Keratinocyte (primary cell): ENCODE measurements around the gene KRTAP3-3. TPM values are rescaled to one million over a fixed set of nuclear protein-coding genes. Genes with fewer than 3 reads are reported as not detected.

ENCODE experiments used
- DNase-seq: peaks from one replicate; pipeline ENCODE4 v3.0.0-alpha.2; 2011; ENCODE audit warnings: low read depth, missing footprints, low spot score
- FAIRE-seq: peaks from 2 replicates; lab custom pipeline; 2011; peaks lifted over from hg19 to GRCh38; lab: Jason Lieb, UNC
- H2AFZ ChIP-seq: 2 replicates; pipeline ENCODE4 v1.6.0; 2012; ENCODE audit warnings: low read length, control low read depth, inconsistent platforms; ENCODE audit not compliant: control insufficient read depth
- H3K27ac ChIP-seq: 2 replicates; pipeline ENCODE4 v1.5.1; 2011; ENCODE audit warnings: low read length; ENCODE audit not compliant: control insufficient read depth, insufficient read depth
- H3K27me3 ChIP-seq: 3 replicates; pipeline ENCODE4 v1.6.0; 2011; ENCODE audit warnings: low read length; ENCODE audit not compliant: control insufficient read depth, insufficient read depth; ENCODE audit errors: extremely low read depth
- H3K36me3 ChIP-seq, 2 experiments: 2 replicates in 1 of 2; 3 replicates in 1 of 2; pipeline ENCODE4 v1.5.1; 2011; ENCODE audit warnings: low read length in 2 of 2, mild to moderate bottlenecking in 1 of 2; ENCODE audit not compliant: control insufficient read depth in 2 of 2, insufficient read depth in 2 of 2; ENCODE audit errors: extremely low read depth in 1 of 2
- H3K4me1 ChIP-seq: 3 replicates; pipeline ENCODE4 v1.5.1; 2011; ENCODE audit warnings: low read length; ENCODE audit not compliant: control insufficient read depth, insufficient read depth; ENCODE audit errors: extremely low read depth
- H3K4me2 ChIP-seq: 3 replicates; pipeline ENCODE4 v1.6.0; 2011; ENCODE audit warnings: low read depth, low read length; ENCODE audit not compliant: control insufficient read depth, insufficient read depth; ENCODE audit errors: extremely low read depth
- H3K4me3 ChIP-seq, 3 experiments: fragments of 200-600 bp in 1 of 3; sonication (generic) in 1 of 3; 2 replicates in 2 of 3; 3 replicates in 1 of 3; pipeline ENCODE4 v1.5.1; 2011 to 2016; ENCODE audit warnings: low read length in 3 of 3, mild to moderate bottlenecking in 3 of 3, control low read depth in 2 of 3, inconsistent platforms in 1 of 3, low read depth in 1 of 3, mixed read lengths in 1 of 3, mixed run types in 1 of 3, moderate library complexity in 1 of 3; ENCODE audit not compliant: control insufficient read depth in 2 of 3, insufficient read depth in 2 of 3; ENCODE audit errors: extremely low read depth in 1 of 3
- H3K79me2 ChIP-seq: 2 replicates; pipeline ENCODE4 v1.6.0; 2012; ENCODE audit warnings: low read length; ENCODE audit not compliant: control insufficient read depth, insufficient read depth
- H3K9ac ChIP-seq: 3 replicates; pipeline ENCODE4 v1.6.0; 2011; ENCODE audit warnings: low read length; ENCODE audit not compliant: control insufficient read depth, insufficient read depth; ENCODE audit errors: extremely low read depth
- H3K9me1 ChIP-seq: 3 replicates; pipeline ENCODE4 v1.6.0; 2011; ENCODE audit warnings: low read length; ENCODE audit not compliant: control insufficient read depth, insufficient read depth; ENCODE audit errors: extremely low read depth
- H3K9me3 ChIP-seq: 2 replicates; pipeline ENCODE4 v1.5.1; 2012; ENCODE audit warnings: low read depth, low read length; ENCODE audit not compliant: control insufficient read depth
- H4K20me1 ChIP-seq: 3 replicates; pipeline ENCODE4 v1.6.0; 2011; ENCODE audit warnings: low read length; ENCODE audit not compliant: control insufficient read depth, insufficient read depth; ENCODE audit errors: extremely low read depth
- EZH2 ChIP-seq: IDR thresholded peaks from one replicate; pipeline ENCODE4 v1.6.1; 2012; ENCODE audit warnings: inconsistent platforms, mild to moderate bottlenecking, low read length, moderate library complexity
- dilution Hi-C: fragments of 300-500 bp; cut with MboI; formaldehyde crosslinking; loops from one replicate; pipeline ENCODE4 v1.7.0; 2020; ENCODE audit warnings: low sequenced_read_pairs; ENCODE audit not compliant: extremely low pct_ligation_motif_present
- polyA plus RNA-seq, 5 experiments: library from polyadenylated mRNA; depleted of rRNA in 3 of 5; stranded (reverse) in 3 of 5; stranded (forward) in 1 of 5; unstranded in 1 of 5; fragments of >200 nt; gene quantifications; 1 replicate in 1 of 5; 2 replicates in 3 of 5; 3 replicates in 1 of 5; pipeline versions ENCODE4 v1.2.1 to v1.2.3, GENCODE V29; 2011 to 2012; ENCODE audit warnings: missing spikeins in 2 of 5, low read depth in 1 of 5, low replicate concordance in 1 of 5
- small RNA-seq, 3 experiments: library from RNA; depleted of rRNA; stranded (forward); fragments of <200 nt; gene quantifications; one replicate each; pipeline ENCODE3, GENCODE V24; 2012; ENCODE audit warnings: low read depth in 3 of 3, low replicate concordance in 1 of 3; ENCODE audit not compliant: insufficient read length in 3 of 3
- TF ChIP-seq, protein P1 (sequence below), 3 experiments: IDR thresholded peaks in 1 of 3; conservative IDR thresholded peaks in 1 of 3; optimal IDR thresholded peaks in 1 of 3; 2 replicates in 2 of 3; 3 replicates in 1 of 3; pipeline versions ENCODE3 to v1.5.1; 2011; ENCODE audit warnings: low read length in 3 of 3, mild to moderate bottlenecking in 3 of 3, moderate library complexity in 2 of 3, control low read depth in 1 of 3, inconsistent platforms in 1 of 3; ENCODE audit not compliant: insufficient read depth in 2 of 3; ENCODE audit errors: extremely low read depth in 1 of 3

KRTAP3-3 gene
- polyA plus RNA-seq, 1 donor (not counting 4 experiments of a cell fraction or from before 2014, with no cell fraction given) = not detected

DNA sequence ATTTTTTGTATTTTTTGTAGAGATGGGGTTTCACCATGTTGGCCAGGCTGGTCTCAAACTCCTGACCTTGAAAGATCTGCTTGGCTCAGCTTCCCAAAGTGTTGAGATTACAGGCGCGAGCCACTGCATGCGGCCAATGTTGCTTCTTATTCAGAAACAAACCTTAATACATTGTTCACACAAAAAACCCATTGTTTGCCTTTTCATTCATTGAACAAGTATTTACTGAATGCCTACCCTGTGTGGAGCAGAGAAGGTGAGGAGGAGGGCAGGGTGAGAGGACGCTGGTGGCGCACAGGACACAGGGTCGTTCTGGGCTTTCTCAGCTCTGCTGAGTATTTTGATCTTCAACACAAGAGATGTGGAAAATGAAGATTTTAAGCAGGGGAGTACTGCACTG is 48.5 kb downstream of the KRTAP3-3 start:
- Histone ChIP-seq H3K4me3 (no peak overlapping the region), H3K9ac (no peak overlapping the region), H4K20me1 (no peaks in the 10 kb centered on the region), H3K27me3 (no peaks in the 10 kb centered on the region), H3K27ac (no peak overlapping the region), H2AFZ (no peak overlapping the region), H3K36me3 (no peaks in the 10 kb centered on the region), H3K4me1 (no peaks in the 10 kb centered on the region), H3K9me3 (no peaks in the 10 kb centered on the region), H3K79me2 (no peaks in the 10 kb centered on the region), H3K4me2 (no peak overlapping the region), H3K9me1 (no peaks in the 10 kb centered on the region)
- FAIRE-seq (no peak), DNase-seq (no peak)
- dilution Hi-C loops = no loop called here
- TF ChIP-seq, protein P1, sequence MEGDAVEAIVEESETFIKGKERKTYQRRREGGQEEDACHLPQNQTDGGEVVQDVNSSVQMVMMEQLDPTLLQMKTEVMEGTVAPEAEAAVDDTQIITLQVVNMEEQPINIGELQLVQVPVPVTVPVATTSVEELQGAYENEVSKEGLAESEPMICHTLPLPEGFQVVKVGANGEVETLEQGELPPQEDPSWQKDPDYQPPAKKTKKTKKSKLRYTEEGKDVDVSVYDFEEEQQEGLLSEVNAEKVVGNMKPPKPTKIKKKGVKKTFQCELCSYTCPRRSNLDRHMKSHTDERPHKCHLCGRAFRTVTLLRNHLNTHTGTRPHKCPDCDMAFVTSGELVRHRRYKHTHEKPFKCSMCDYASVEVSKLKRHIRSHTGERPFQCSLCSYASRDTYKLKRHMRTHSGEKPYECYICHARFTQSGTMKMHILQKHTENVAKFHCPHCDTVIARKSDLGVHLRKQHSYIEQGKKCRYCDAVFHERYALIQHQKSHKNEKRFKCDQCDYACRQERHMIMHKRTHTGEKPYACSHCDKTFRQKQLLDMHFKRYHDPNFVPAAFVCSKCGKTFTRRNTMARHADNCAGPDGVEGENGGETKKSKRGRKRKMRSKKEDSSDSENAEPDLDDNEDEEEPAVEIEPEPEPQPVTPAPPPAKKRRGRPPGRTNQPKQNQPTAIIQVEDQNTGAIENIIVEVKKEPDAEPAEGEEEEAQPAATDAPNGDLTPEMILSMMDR (optimal IDR thresholded peaks at IDR 0.05 in 1 of 3, IDR thresholded peaks at IDR 0.05 in 1 of 3, conservative IDR thresholded peaks at IDR 0.05 in 1 of 3; ENCODE audit: extremely low read depth in 1 of 3, insufficient read depth in 2 of 3, low read length in 3 of 3) = no peak
- TF ChIP-seq EZH2 = no peak

DNA sequence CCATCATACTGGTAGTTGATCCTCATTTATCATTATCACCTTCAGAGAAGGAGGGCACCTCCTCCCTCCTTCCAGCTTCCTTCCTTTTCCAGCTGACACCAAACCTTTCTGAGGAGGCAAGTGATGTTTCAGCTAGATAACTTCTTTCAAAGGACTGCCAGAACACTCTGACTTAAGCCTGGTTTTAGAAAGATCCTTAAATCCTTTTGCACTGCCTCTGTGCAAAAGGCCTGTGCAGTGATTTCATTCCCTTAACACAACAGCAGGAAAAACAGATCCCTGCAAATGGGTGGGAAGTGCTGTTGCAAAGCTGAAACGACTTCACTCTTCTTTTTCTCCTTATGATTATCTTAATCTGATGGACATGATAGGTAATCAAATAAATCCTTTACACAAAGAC is 49.4 kb downstream of the KRTAP3-3 start:
- TF ChIP-seq EZH2 = no peak
- TF ChIP-seq, protein P1 (optimal IDR thresholded peaks at IDR 0.05 in 1 of 3, IDR thresholded peaks at IDR 0.05 in 1 of 3, conservative IDR thresholded peaks at IDR 0.05 in 1 of 3; ENCODE audit: extremely low read depth in 1 of 3, insufficient read depth in 2 of 3, low read length in 3 of 3) = no peak
- Histone ChIP-seq H3K9me3 (no peaks in the 10 kb centered on the region), H3K4me2 (no peak overlapping the region), H4K20me1 (no peaks in the 10 kb centered on the region), H3K9me1 (no peaks in the 10 kb centered on the region), H3K36me3 (no peaks in the 10 kb centered on the region), H3K27ac (no peak overlapping the region), H3K27me3 (no peaks in the 10 kb centered on the region), H3K9ac (no peak overlapping the region), H3K79me2 (no peaks in the 10 kb centered on the region), H3K4me3 (no peak overlapping the region), H3K4me1 (no peaks in the 10 kb centered on the region), H2AFZ (no peak overlapping the region)
- FAIRE-seq = no peak
- dilution Hi-C loops = no loop called here
- DNase-seq = no peak

Small RNA genes within 50 kb of the gene (small RNA-seq; reads per million reads assigned to genes)
- gene KRTAP3-4P = 0 to 0.07 (median 0) reads per million in 3 experiments

Other genes with a start within 250 kb of the KRTAP3-3 start
- gene KRT25, start 238.8 kb downstream of the KRTAP3-3 start, polyA plus RNA-seq = not detected in 3 replicates
- not detected in 3 replicates for gene KRT26, start 222.0 kb downstream of the KRTAP3-3 start, polyA plus RNA-seq
- gene KRT27, start 211.6 kb downstream of the KRTAP3-3 start, polyA plus RNA-seq = 0.05 TPM in 1 of 3 replicates, not detected in the others
- gene KRT28, start 194.2 kb downstream of the KRTAP3-3 start, polyA plus RNA-seq = not detected in 3 replicates
- gene KRT10, start 171.6 kb downstream of the KRTAP3-3 start, polyA plus RNA-seq = 27.2 to 67.9 TPM (median 66.2 TPM) in 3 replicates
- not detected in 3 replicates for gene KRT12, start 126.9 kb downstream of the KRTAP3-3 start, polyA plus RNA-seq
- gene KRT20, start 108.9 kb downstream of the KRTAP3-3 start, polyA plus RNA-seq = not detected in 3 replicates
- gene KRT23, start 56.5 kb downstream of the KRTAP3-3 start, polyA plus RNA-seq = 8.2 to 14.4 TPM (median 9.3 TPM) in 3 replicates
- gene KRT39, start 27.2 kb downstream of the KRTAP3-3 start, polyA plus RNA-seq = 0.05 TPM in 1 of 3 replicates, not detected in the others
- gene KRT40, start 9.8 kb downstream of the KRTAP3-3 start, polyA plus RNA-seq = 0.03 TPM in 2 of 3 replicates, not detected in the other
- not detected in 3 replicates for gene KRTAP3-2, start 5.7 kb upstream of the KRTAP3-3 start, polyA plus RNA-seq
- not detected in 3 replicates for gene KRTAP3-1, start 15.0 kb upstream of the KRTAP3-3 start, polyA plus RNA-seq
- gene KRTAP1-5, start 33.0 kb upstream of the KRTAP3-3 start, polyA plus RNA-seq = 0.05 to 0.23 TPM (median 0.08 TPM) in 3 replicates
- gene KRTAP1-4, start 36.0 kb upstream of the KRTAP3-3 start, polyA plus RNA-seq = not detected in 3 replicates
- gene KRTAP1-3, start 40.7 kb upstream of the KRTAP3-3 start, polyA plus RNA-seq = not detected in 3 replicates
- gene KRTAP1-1, start 47.3 kb upstream of the KRTAP3-3 start, polyA plus RNA-seq = 0.07 to 0.13 TPM in 2 of 3 replicates, not detected in the other
- gene KRTAP2-1, start 53.2 kb upstream of the KRTAP3-3 start, polyA plus RNA-seq = not detected in 3 replicates
- gene KRTAP2-2, start 61.1 kb upstream of the KRTAP3-3 start, polyA plus RNA-seq = not detected in 3 replicates
- gene KRTAP2-3, start 66.0 kb upstream of the KRTAP3-3 start, polyA plus RNA-seq = 8.4 to 21.3 TPM (median 9.0 TPM) in 3 replicates
- gene KRTAP2-4, start 71.7 kb upstream of the KRTAP3-3 start, polyA plus RNA-seq = 0.12 TPM in 1 of 3 replicates, not detected in the others
- gene KRTAP4-7, start 90.0 kb upstream of the KRTAP3-3 start, polyA plus RNA-seq = not detected in 3 replicates
- not detected in 3 replicates for gene KRTAP4-8, start 104.0 kb upstream of the KRTAP3-3 start, polyA plus RNA-seq
- gene KRTAP4-16, start 108.0 kb upstream of the KRTAP3-3 start, polyA plus RNA-seq = not detected in 3 replicates
- gene KRTAP4-9, start 111.2 kb upstream of the KRTAP3-3 start, polyA plus RNA-seq = not detected in 3 replicates
- not detected in 3 replicates for gene KRTAP4-11, start 124.2 kb upstream of the KRTAP3-3 start, polyA plus RNA-seq
- not detected in 3 replicates for gene KRTAP4-12, start 130.0 kb upstream of the KRTAP3-3 start, polyA plus RNA-seq
- gene KRTAP4-6, start 146.4 kb upstream of the KRTAP3-3 start, polyA plus RNA-seq = not detected in 3 replicates
- gene KRTAP4-5, start 155.7 kb upstream of the KRTAP3-3 start, polyA plus RNA-seq = not detected in 3 replicates
- gene KRTAP4-4, start 166.6 kb upstream of the KRTAP3-3 start, polyA plus RNA-seq = not detected in 3 replicates
- not detected in 3 replicates for gene KRTAP4-3, start 174.1 kb upstream of the KRTAP3-3 start, polyA plus RNA-seq
- gene KRTAP4-2, start 184.1 kb upstream of the KRTAP3-3 start, polyA plus RNA-seq = not detected in 3 replicates
- not detected in 3 replicates for gene KRTAP4-1, start 190.7 kb upstream of the KRTAP3-3 start, polyA plus RNA-seq
- gene KRTAP9-1, start 195.7 kb upstream of the KRTAP3-3 start, polyA plus RNA-seq = not detected in 3 replicates
- not detected in 3 replicates for gene KRTAP9-2, start 232.5 kb upstream of the KRTAP3-3 start, polyA plus RNA-seq
- gene KRTAP9-3, start 238.3 kb upstream of the KRTAP3-3 start, polyA plus RNA-seq = not detected in 3 replicates
- gene KRTAP9-8, start 243.8 kb upstream of the KRTAP3-3 start, polyA plus RNA-seq = not detected in 3 replicates